ENCODE results near the gene PLEKHG4.

DNA sequence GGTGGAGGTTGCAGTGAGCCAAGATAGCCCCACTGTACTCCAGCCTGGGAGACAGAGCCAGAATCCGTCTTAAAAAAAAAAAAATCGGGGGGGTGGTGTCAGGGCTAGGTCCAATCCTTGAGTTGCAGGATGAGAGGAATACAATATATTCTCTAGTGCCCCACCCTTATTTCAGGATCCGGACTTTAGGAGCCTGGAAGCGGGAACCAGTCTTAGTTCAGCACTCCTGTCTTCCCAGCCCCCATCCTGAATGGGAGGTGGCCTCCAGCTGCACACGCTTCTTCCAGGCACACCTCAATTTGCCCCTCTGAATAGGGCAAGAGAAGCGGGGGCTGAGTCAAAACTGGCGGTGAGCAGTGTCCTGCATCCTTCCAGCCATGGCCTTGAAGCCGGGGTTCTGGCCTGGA is 33.7 kb upstream of the PLEKHG4 start:
- TF ChIP-seq, protein P1, sequence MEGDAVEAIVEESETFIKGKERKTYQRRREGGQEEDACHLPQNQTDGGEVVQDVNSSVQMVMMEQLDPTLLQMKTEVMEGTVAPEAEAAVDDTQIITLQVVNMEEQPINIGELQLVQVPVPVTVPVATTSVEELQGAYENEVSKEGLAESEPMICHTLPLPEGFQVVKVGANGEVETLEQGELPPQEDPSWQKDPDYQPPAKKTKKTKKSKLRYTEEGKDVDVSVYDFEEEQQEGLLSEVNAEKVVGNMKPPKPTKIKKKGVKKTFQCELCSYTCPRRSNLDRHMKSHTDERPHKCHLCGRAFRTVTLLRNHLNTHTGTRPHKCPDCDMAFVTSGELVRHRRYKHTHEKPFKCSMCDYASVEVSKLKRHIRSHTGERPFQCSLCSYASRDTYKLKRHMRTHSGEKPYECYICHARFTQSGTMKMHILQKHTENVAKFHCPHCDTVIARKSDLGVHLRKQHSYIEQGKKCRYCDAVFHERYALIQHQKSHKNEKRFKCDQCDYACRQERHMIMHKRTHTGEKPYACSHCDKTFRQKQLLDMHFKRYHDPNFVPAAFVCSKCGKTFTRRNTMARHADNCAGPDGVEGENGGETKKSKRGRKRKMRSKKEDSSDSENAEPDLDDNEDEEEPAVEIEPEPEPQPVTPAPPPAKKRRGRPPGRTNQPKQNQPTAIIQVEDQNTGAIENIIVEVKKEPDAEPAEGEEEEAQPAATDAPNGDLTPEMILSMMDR (IDR thresholded peaks at IDR 0.05; ENCODE audit: low read depth, low read length), result no peak
- no peak for TF ChIP-seq EZH2phosphoT487 (IDR thresholded peaks at IDR 0.05; ENCODE audit: low read depth)

Measured in OCI-LY3 (cell line).